ACC112 (cell line): ENCODE data around the gene SNUPN.

Experiments used
- H2AFZ ChIP-seq: fragments of 200-600 bp; sonication (generic); one replicate; pipeline ENCODE4 v1.6.0; 2017; ENCODE audit warnings: antibody characterized with exemption, low read length; ENCODE audit not compliant: unreplicated experiment
- H3K27ac ChIP-seq: fragments of 200-600 bp; sonication (generic); 2 replicates; pipeline ENCODE4 v1.5.1; 2014; ENCODE audit warnings: low read depth, mild to moderate bottlenecking, antibody characterized with exemption, low read length, moderate library complexity
- H3K27me3 ChIP-seq: fragments of 200-600 bp; sonication (generic); 2 replicates; pipeline ENCODE4 v1.6.1; 2014; ENCODE audit warnings: mild to moderate bottlenecking, antibody characterized with exemption, low read length, moderate library complexity, mixed read lengths; ENCODE audit not compliant: insufficient read depth
- H3K36me3 ChIP-seq: fragments of 200-600 bp; sonication (generic); 2 replicates; pipeline ENCODE4 v1.6.1; 2016; ENCODE audit warnings: mild to moderate bottlenecking, antibody characterized with exemption, low read length, moderate library complexity, mixed read lengths; ENCODE audit not compliant: insufficient read depth
- H3K4me1 ChIP-seq: fragments of 200-600 bp; sonication (generic); one replicate; pipeline ENCODE4 v1.6.1; 2016; ENCODE audit warnings: low read length, mixed read lengths; ENCODE audit not compliant: insufficient read depth, unreplicated experiment, control insufficient read depth
- H3K4me3 ChIP-seq: fragments of 200-600 bp; sonication (generic); 2 replicates; pipeline ENCODE4 v1.5.1; 2014; ENCODE audit warnings: mild to moderate bottlenecking, low read depth, low read length
- H3K79me2 ChIP-seq: fragments of 200-600 bp; sonication (generic); one replicate; pipeline ENCODE4 v1.6.0; 2016; ENCODE audit warnings: low read length; ENCODE audit not compliant: control insufficient read depth, unreplicated experiment, insufficient read depth

SNUPN gene

GRCh38 chr15:75553659-75554058, 71.9 kb downstream of the SNUPN start:
- Histone ChIP-seq H3K27ac (no peak overlapping the region), H3K36me3 (no peaks in the 10 kb centered on the region), H3K4me3 (no peak overlapping the region), H3K79me2 (peaks cover 37% of the 10 kb centered on the region), H2AFZ (no peak overlapping the region), H3K4me1 (peaks cover 4% of the 10 kb centered on the region), H3K27me3 (no peaks in the 10 kb centered on the region)

- Histone ChIP-seq H3K4me3 (no peak overlapping the region), H3K79me2 (peaks cover 43% of the 10 kb centered on the region), H3K4me1 (peaks cover 4% of the 10 kb centered on the region), H3K27me3 (no peaks in the 10 kb centered on the region), H2AFZ (no peak overlapping the region), H3K36me3 (no peaks in the 10 kb centered on the region), H3K27ac (no peak overlapping the region)
Measured at GRCh38 chr15:75551091-75551490, 74.4 kb downstream of the SNUPN start.
